ENCODE data around the gene IER5L.

DNA sequence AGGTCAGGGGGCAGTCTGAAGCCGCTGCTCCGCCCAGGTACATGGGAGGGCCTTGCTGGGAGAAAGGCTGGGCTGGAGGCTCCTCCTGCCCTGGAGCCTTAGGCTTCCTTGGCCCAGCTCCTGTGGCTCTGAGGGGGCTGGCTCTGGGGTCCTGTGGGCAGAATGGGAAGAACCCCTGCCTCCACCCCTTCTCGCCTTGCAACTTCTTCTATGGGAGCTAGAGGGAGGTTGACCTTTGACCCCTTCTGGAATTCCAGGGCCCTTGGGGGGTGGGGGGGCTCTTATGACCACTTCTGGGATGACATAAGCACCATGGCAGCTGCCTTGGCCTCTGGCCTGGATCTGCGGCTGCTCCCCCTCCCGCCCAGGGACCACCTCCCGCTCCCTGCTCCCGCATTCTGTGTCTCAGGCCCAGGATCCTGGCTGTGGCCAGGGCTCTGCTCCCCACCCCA lies 32.2 kb downstream of the IER5L start:
- TF ChIP-seq, protein P1, sequence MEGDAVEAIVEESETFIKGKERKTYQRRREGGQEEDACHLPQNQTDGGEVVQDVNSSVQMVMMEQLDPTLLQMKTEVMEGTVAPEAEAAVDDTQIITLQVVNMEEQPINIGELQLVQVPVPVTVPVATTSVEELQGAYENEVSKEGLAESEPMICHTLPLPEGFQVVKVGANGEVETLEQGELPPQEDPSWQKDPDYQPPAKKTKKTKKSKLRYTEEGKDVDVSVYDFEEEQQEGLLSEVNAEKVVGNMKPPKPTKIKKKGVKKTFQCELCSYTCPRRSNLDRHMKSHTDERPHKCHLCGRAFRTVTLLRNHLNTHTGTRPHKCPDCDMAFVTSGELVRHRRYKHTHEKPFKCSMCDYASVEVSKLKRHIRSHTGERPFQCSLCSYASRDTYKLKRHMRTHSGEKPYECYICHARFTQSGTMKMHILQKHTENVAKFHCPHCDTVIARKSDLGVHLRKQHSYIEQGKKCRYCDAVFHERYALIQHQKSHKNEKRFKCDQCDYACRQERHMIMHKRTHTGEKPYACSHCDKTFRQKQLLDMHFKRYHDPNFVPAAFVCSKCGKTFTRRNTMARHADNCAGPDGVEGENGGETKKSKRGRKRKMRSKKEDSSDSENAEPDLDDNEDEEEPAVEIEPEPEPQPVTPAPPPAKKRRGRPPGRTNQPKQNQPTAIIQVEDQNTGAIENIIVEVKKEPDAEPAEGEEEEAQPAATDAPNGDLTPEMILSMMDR (IDR thresholded peaks at IDR 0.05): no peak
- TF ChIP-seq POLR2A (IDR thresholded peaks at IDR 0.05): peak in 1 of 2 donors; percentile 41
